HL-60/S4 treated with phorbol 12-myristate 13-acetate at 8.2 ng/mL for 4 days and 3 days (cell line): Measurements from ENCODE around the gene MATN1.

Experiments used
- in situ Hi-C: fragments of 300-500 bp; cut with MboI; formaldehyde crosslinking; loops from 2 replicates; pipeline ENCODE4 v1.15.0; 2022; ENCODE audit warnings: low sequenced_read_pairs

The MATN1 gene

DNA sequence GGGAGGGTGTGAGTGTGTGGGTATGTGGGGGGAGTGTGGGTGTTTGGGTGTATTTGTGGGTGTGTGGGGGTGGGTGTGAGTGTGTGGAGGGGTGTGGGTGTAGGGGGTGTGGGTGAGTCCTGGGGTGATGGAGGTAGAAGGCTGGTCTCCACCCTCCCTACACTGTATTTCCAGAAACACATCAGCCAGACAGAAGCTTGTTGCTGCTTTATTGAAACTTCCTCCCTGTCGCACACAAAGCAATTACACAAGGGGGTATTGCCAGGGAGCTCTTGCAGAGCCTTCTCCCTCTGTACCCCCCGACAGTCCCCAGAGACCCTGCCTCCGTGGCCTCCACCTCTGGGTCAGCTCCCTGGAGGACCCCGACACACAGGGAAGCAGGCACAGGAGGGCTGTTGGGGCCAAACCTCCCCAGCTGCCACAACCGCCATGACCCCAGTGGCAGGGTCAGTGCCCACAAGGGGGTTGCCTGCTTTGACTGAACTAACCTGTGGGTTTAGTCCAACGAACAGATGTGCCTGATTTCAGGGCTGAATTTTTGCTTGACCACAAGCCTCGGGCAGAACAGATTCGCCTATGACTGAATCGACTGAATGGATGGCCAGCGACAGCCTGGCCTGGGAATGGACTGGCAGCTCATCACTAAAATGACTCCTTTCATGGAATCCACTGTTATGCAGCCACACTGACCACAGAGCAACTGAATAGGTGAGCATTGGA is 9.1 kb upstream of the MATN1 start:
- in situ Hi-C loops, result no loop called here

DNA sequence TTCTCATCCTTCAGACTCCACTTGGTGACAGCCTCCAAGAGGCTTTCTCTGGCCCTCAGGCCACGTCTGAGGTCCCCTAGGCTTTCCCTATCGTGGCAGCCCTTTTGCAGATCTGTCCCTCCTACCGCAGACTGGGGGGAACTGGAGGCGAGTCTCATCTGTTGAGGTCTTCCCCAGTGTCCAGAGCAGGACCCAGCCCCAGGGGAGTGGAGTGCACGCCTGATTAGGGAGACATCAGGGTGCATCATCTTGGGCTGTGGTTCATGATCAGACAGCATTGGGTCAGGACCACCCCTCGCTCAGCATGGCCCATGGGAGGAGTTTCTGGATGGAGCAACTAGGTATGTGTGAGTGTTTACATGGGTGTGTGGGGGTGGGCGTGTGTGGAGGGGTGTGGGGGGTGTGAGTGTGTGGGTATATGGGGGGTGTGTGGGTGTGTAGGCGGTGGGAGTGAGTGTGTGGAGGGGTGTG is 8.5 kb upstream of the MATN1 start:
- in situ Hi-C loops, result no loop called here

DNA sequence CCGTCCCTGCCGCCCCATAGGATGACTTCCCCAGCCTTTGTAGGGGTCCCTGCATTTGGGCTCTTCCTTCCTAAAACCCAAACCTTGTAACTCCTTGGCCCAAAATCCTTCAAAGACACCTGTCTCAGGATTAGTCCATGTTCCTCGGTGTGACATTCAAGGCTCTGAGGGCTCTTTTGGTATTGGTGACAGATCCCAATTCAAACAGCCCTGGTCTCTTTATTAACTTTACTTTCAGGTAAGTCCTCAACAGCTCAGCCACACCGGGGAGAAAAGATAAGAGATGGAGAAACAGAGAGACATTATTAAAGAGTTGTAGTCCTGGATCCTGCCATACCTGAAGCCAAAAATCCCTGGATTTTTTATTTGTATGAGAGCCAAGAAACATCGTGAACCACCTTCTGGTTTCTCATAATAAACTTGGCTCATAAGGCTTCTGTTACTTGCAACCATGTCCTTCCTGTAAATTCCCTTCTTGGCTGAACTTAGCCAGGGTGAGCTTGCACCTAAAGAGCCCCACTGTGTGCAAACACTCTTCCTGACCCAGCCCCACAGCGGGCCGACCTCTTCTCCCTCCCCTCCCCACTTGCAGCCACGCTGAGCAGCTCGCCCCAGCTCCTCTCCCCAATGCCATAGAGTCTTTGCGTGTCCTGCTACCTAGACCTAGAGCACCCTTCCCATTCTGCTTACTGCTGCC is 7.9 kb upstream of the MATN1 start:
- in situ Hi-C loops, result no loop called here

DNA sequence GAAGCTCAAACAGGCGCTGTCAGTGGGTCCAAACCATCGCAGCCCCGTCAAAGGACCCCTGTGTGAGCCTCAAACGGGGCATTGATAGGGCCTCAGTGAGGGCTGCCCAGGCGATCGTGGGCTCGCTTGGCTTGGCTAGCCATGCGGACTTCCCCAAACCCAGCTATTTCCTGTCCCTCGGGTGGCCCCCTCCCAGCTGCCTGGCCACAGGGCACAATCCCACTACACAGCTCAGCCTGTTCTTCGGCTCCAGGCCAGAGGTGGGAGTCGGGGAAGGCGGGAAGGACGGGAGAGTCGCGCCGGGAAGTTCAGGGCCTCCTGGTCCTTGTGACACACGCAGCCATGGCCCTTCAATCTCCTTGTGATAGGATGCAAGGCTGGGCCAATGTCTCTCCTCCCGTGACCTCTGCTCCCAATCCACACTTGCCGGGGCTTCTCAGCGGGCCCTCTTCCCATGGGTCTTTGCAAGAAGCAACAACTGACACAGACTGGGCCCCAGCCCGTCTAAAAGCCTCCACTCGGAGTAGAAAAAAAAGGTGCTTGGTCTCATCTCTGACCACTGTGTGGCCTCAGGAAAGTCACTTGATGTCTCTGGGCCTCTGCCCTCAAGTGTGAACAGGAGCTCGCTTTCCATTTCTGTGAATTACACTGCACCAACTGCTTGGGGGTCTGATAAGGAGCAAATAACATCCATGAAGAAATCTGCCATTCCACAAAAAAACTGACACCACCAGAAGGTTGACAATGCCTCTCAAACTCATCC is 7.1 kb upstream of the MATN1 start:
- in situ Hi-C loops, result no loop called here

DNA sequence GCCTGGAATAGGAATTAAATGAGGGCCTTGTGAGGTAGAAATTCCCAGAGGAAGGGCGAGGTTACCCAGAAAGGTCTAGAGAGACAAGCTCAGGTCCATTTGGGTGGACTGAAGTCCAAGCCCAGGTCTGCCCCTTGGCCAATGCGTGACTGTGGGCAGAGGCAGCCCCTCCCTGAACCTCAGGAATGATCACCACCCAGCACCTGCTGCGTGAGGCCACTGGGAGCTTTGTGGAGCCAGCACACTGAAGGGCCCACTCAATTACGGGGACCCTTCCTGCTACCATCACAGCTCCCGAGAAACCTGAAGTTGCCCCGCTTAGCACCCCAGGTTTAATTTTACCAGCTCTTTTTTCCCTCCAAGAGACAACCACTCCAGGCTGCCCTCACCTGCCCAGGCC is 6.5 kb upstream of the MATN1 start:
- in situ Hi-C loops, result loop anchor here (10.0 kb wide), 1 partner anchor 55 kb away; no protein-coding TSS in a partner anchor

DNA sequence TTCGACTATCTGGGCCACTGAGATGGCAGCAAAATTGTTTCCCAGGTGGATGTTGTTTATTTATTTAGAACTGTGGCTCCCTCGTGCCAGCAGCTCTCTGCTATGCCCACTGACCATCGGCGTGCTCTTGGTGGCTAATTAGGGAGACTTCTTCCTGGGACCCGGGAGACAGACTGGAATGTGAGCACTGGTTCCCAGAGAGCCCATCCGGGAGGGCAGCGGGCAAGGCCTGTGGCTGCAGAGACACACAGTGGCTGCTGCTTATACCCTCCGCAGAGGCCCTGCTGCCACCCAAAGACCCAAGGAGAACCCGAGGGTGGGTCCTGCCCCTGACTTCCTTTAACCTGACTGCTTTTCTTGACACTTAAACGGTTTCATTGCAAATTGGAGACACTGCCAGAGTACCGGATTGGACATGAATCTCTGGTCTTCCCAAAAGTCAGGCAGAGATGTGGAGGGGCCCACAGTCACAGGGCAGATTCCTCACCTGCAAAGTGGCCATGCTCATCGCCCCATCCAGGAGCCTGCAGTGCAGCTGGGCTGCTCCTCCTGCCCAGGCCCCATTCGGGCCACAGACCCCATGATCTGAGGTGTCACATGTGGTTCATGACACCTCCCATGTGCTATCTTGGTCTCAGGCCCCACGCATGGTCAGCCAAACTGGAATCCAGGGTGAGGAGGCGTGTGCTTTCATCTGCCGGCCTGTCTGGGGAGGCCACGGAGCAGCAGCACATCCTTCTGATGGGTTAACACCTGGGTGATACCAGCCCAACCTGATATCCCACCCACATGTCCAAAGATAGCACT is 5.7 kb upstream of the MATN1 start:
- in situ Hi-C loops, result loop anchor here (10.0 kb wide), 1 partner anchor 56 kb away; no protein-coding TSS in a partner anchor

DNA sequence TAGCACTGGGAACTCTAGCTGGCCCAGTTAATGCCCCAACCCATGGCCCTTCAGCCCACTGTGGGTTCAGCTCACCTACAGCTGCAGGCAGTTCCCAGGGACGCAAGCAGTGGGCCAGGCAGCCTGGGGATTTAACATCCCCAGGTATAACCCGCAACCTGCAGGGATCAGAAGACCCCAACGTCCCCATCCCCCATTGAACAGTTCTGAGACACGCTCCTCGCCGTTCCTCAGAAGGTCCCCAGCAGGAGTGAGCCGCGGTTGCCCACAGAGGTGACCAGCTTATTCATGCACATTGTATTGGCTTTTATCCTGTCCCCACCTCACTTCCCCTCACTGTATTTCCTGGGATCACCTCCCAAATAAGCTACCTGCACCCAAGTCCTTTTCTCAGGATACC is 5.0 kb upstream of the MATN1 start:
- in situ Hi-C loops, result loop anchor here (10.0 kb wide), 1 partner anchor 56 kb away; no protein-coding TSS in a partner anchor

DNA sequence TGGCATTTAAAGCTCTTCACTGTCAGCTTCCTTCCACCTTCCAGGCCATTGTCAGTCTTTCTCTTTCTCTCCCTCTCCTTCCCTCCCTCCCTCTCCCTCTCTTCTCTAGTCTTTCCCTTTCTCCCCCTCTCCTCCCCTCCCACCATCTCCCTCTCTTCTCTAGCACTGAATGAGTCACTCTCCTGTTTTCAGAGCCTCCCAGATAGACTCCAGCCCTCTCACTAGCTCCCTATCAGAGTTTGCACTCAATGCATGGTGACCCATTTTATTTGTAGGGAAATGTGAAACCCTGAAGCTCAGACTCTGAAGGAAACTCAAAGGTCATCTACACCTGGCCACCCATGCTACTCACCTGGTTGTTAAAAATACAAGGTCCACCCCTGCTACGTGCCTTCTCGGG is 4.4 kb upstream of the MATN1 start:
- in situ Hi-C loops, result loop anchor here (10.0 kb wide), 1 partner anchor 57 kb away; no protein-coding TSS in a partner anchor

DNA sequence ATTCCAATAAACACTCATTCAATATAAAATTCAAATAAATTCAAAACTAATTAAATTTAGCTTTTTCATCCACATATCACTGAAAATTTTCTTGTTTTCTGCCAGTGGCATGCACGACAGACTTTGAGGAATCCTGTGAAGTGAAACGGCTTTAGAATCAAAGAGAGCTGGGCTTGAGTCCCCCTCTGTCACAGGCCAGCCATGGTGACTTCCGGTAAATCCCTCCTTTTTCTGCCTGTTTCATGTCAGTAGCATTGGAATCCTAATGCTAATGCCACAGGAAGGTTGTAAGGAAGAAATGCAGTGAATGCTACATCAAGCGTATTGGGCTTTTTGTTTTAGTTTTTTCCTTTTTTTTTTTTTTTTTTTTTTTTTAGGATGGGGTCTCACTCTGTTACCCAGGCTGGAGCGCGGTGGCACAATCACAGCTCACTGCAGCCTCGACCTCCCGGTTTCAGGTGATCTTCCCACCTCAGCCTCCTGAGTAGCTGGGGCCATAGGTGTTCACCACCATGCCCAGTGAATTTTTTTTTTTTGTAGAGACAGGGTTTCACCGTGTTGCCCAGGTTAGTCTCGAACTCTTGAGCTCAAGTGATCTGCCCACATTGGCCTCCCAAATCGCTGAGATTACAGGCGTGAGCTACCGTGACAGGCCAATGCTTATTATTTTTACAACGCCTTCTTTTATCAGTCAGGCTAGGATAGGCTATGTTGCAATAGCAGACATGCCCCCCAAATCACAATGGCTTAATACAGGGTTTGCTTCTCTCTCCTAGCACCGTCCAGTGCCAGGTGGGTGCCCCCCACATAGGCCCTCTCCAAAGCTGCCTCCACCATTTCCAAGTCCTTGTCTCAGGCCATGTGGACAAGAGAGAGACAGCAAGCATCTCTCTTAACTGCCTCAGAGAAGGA is 3.6 kb upstream of the MATN1 start:
- in situ Hi-C loops, result loop anchor here (10.0 kb wide), 1 partner anchor 58 kb away; no protein-coding TSS in a partner anchor

DNA sequence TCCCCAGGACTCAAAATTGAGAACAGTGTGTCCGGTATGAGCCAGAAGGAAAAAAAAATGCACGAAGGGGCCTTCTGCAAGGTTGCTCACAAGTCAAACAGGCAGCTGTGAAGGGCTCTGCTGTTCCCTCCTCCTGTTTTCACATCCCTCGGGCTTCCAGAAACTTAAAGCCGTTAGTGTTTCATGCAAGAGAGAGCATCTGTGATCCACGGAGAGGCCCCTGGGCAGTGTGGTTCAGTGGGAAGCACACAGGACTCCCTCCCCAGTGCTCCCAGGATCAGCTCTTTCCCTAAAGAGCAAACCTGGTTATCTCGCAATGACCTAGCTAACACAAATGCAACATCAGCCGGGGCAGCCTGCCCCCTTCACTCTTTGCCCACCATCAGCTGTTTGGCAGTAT is 2.9 kb upstream of the MATN1 start:
- in situ Hi-C loops, result loop anchor here (10.0 kb wide), 1 partner anchor 59 kb away; no protein-coding TSS in a partner anchor

DNA sequence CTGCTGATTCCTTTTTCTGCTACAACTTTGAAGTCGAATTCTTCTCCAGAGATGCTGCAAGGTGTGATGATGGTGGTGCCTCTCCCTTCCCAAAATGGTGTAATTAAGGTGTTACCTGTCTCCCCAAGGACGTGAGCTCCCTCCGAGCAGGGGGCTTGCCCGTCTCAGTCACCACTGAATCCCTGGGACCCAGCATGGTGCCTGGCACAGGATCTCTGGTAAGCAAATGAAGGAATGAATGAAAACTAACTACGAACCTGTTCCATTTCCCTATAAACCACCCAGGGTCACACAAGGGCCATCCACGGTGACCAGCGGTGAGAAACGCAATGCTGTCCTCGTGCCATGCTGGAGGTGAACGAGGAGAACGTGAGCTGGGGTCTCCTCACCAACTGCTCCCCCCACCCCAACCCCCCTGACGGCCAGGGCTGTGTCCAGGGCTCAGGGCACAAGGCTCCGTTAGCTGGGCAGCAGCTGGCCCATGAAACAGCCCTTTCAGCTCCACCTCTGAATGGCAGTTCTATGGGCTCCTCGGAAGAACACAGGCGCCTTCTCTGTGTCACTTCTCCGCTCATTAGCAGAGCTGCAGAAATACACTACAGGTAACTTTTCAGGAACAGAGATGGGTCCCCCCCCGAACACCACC is 2.2 kb upstream of the MATN1 start:
- in situ Hi-C loops, result loop anchor here (10.0 kb wide), 1 partner anchor 59 kb away; no protein-coding TSS in a partner anchor

DNA sequence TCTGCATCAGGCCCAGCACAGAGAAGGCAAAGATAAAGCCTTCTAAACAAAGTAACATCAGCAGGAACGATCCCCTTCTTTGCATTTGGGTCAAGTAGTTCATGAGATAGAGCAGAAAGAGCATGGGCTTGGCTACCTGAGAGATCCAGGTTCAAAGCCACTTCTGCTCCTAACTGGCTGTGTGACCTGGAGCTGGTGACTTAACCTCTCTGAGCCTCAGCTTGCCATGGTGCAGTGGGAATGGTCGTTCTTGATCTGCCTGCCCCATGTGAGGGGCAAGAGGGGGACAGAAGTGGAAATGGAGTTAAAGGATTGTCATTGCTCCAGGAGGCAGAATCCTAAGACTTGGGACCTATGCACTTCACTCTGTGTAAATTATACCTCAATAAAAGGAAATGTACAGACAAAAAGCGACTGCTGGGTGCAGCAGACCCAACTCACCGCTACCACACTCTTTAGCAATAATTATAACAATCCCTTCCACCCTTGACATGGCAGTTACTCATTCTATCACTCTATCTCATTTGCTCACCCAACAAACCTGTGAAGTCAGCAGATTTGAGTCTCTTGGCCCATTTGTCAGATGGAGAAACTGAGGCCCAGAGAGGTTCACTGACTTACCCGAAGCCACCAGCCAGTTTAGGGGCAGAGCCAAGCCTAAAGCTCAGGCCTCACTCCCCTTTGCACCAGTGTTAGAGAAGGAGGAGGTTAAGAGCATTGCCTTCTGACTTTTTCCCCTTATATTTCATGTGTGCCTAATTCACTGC is 1.5 kb upstream of the MATN1 start:
- in situ Hi-C loops, result loop anchor here (10.0 to 25.0 kb wide), 2 partner anchors 60 to 1488 kb away; partner anchors contain the start of genes MECR and PTPRU

DNA sequence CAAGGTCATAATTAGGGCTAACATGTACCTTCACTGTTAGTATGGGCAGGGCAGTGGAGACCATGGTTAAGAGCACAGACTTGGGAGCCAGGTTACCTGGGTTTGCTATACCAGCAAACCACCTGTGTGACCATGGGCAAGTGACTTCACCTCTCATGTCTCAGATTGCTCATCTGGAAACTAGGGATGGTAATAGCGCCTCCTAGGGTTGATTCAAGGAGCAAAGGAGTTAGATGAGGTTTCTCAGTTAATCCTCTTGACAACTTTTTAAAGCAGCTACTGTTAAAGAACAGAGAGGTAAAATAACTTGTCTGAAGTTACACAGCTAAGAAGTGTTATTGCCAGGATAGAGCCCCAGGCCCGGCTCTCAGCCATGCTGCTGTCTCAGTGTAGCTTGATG is 790 bp upstream of the MATN1 start:
- in situ Hi-C loops, result loop anchor here (10.0 to 25.0 kb wide), 2 partner anchors 61 to 1487 kb away; partner anchors contain the start of genes MECR and PTPRU

DNA sequence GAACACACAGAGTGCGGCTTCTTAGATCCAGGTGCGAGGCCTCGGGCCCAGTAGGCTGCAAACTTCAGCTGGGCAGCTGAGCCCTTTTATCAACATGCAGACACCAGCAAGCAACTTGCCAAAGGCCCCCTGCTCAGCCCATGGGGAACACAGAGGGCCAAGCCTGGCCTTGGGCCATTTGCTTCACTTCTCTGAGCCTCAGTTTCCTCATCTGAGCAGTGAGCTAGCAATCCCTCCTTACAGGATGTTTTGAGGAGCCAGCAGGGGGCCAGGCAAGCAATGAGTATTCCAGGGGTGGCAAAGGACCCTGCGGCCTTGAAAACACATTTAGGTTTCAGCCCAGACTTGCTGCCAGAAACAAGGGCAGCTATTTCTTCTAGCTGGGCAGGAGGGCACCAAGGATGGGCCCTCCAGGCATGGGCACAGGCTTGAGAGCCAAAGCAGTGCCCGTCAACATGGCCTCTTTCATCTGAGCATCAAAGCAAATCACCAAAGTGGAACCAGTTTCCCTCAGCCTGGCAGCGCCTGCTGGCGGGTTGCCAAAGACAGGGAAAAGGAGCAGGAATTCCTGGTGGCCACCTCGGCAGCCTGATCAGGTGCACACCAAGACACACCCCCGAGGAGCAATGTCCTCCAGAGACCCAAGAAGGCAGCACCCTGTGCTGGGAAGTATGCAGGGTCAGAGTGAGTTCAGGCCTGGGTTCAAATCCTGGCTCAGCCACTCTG is 1.4 kb downstream of the MATN1 start:
- in situ Hi-C loops, result loop anchor here (10.0 to 25.0 kb wide), 2 partner anchors 63 to 1485 kb away; partner anchors contain the start of genes MECR and PTPRU

DNA sequence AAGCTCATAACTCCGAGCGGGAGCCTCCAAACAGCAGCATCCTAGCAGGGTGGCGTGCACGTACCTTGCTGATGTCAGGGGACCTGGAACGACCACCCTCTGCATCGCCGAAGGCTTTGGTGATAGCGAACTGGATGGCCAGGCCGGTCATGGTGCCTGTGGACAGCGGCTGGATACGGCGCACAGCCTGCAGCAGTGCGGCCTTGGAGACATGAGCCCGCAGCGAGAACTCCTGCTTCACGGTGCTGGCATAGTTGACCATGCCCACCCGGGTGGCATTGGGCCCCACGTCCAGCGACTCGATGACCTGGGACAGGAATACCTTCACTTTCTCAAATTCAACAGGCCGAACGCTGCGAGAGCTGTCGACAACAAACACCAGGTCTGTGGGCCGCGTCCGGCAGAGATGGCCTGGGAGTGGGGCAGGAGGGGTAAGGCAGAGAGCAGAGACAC is 2.0 kb downstream of the MATN1 start:
- in situ Hi-C loops, result loop anchor here (10.0 to 25.0 kb wide), 2 partner anchors 63 to 1484 kb away; partner anchors contain the start of genes MECR and PTPRU

DNA sequence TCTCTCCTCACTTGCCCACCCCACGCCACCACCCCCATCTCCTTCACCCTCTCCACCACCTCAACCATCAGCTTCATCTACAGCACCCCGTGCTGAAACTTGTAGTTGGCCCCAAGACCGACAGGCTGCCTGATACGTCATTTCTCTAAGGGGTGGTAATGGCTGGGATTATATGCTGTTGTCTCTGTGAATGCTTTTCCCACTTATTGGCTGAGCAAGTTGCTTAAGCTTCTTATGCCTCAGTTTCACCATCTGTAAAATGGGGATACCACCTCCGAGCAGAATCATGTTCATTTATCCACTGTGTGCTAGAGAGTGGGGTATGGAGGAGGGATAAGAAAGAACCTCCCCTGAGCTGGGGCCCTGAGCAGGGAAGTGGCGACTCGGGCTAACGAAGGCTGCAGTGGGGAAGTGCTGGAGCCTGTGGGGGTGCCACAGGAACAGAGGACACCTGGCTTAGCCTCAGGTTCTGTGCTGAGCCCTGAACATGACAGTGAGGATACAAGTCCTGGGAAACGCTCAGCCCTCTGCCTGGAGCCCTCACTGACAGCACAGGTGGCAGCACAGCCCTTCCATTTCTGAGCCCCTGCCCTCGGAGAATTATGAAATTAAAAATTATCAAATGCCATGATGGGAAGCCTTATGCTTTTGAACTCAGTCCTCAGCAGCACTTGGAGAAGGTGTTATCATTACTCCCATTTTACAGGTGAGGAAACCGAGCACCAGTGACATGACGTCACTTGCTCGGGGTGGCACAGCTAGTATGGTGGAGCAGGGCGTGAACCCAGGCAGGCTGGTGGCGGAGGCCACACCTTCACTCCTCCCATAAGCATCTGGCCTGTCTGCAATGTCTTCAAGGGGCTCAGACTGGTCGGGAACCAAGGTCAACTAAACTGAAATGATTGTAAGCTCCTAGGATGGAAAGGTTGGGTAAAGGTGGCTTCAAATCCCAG is 2.8 kb downstream of the MATN1 start:
- in situ Hi-C loops, result loop anchor here (10.0 to 25.0 kb wide), 2 partner anchors 64 to 1483 kb away; partner anchors contain the start of genes MECR and PTPRU
